ENCODE results near the gene TMEM198. TPM values are rescaled to one million over a fixed set of nuclear protein-coding genes. Genes with fewer than 3 reads are reported as not detected.
A peak's percentile ranks its signal among the peaks of the same experiment; 100 is the strongest.

Gene TMEM198
- total and polyA plus RNA-seq, 12 donors: 3.3 to 16.2 (median 10.2) TPM

DNA sequence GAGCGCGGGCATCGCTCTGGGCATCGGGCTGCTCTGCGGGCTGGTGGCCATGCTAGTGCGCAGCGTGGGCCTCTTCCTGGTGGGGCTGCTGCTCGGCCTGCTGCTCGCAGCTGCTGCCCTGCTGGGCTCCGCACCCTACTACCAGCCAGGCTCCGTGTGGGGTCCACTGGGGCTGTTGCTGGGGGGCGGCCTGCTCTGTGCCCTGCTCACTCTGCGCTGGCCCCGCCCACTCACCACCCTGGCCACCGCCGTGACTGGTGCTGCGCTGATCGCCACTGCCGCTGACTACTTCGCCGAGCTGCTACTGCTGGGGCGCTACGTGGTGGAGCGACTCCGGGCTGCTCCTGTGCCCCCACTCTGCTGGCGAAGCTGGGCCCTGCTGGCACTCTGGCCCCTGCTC lies 3.8 kb downstream of the TMEM198 start:
- H3K9me3 ChIP-seq (replicated peaks in 1 of 3): no peaks in the 10 kb centered on the region
- TF ChIP-seq CTCF (IDR thresholded peaks at IDR 0.05): no peak
- TF ChIP-seq POLR2A (IDR thresholded peaks at IDR 0.05): no peak
- no peak overlapping the region for H3K4me3 ChIP-seq
- no peak for DNase-seq
- no peak overlapping the region for H3K27ac ChIP-seq
- peaks cover 12 to 18% of the 10 kb centered on the region in 2 donors for H3K4me1 ChIP-seq (replicated peaks in 1 of 2)
- H3K36me3 ChIP-seq (replicated peaks in 1 of 2): no peaks in the 10 kb centered on the region
- WGBS, 4 donors: 94 to 96% (median 94%) methylated on average over 11 to 26 of the region's 26 CpGs
- no peaks in the 10 kb centered on the region for H3K27me3 ChIP-seq
- intact Hi-C loops (cut with DNase I): no loop called here

GRCh38 chr2:219548990-219549389 lies 5.2 kb downstream of the TMEM198 start:
- 89 to 98% (median 96%) methylated on average over 14 to 18 of the region's 18 CpGs for WGBS, 4 donors
- intact Hi-C loops (cut with DNase I): no loop called here
- no peak for DNase-seq

DNA sequence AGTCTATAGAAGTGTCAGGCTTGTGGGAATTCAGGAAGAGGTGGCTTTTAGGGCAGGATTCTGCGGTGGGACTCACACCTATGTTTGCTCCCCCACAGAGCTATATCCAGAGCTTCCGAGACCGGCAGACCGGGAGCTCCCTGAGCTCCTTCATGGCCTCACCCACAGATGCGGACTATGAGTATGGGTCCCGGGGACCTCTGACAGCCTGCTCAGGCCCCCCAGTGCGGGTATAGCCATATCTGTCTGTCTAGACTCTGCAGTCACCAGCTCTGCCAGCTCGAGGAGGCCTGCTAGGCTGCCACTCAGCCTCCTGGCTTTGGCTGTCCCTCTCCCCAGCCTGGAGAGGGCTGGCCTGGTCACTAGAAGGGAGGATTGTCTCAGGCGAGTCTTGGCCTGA lies 5.8 kb downstream of the TMEM198 start:
- Histone ChIP-seq H3K27me3 (no peaks in the 10 kb centered on the region), H3K9me3 (replicated peaks in 1 of 3) (no peaks in the 10 kb centered on the region), H3K4me3 (no peak overlapping the region), H3K27ac (no peak overlapping the region), H3K4me1 (replicated peaks in 1 of 2) (peaks cover 14 to 16% of the 10 kb centered on the region in 2 donors), H3K36me3 (replicated peaks in 1 of 2) (no peaks in the 10 kb centered on the region)
- intact Hi-C loops (cut with DNase I): no loop called here
- no peak for DNase-seq
- 91 to 100% (median 93%) methylated on average over 1 to 9 of the region's 9 CpGs for WGBS, 4 donors
- no peak for TF ChIP-seq CTCF (IDR thresholded peaks at IDR 0.05)

More at GRCh38 chr2:219548990-219549389, 5.2 kb downstream of the TMEM198 start:
- H3K4me3 ChIP-seq: no peak overlapping the region
- H3K36me3 ChIP-seq (replicated peaks in 1 of 2): no peaks in the 10 kb centered on the region
- H3K27me3 ChIP-seq: no peaks in the 10 kb centered on the region
- H3K4me1 ChIP-seq (replicated peaks in 1 of 2): peaks cover 14 to 23% of the 10 kb centered on the region in 2 donors
- no peak overlapping the region for H3K27ac ChIP-seq
- no peaks in the 10 kb centered on the region for H3K9me3 ChIP-seq (replicated peaks in 1 of 3)
- no peak for TF ChIP-seq POLR2A (IDR thresholded peaks at IDR 0.05)
- TF ChIP-seq CTCF (IDR thresholded peaks at IDR 0.05): no peak

- H3K27ac ChIP-seq: peak overlapping the region in 3 of 5 donors; percentile 11 to 84 (median 76)
- 1 to 12% (median 10%) methylated on average over 5 to 54 of the region's 54 CpGs for WGBS, 4 donors
- peaks cover 14 to 16% of the 10 kb centered on the region in 2 donors for H3K4me1 ChIP-seq (replicated peaks in 1 of 2)
- TF ChIP-seq POLR2A (IDR thresholded peaks at IDR 0.05): peak in 1 of 2 donors; percentile 39
- no peak for TF ChIP-seq CTCF (IDR thresholded peaks at IDR 0.05)
- no peaks in the 10 kb centered on the region for H3K36me3 ChIP-seq (replicated peaks in 1 of 2)
- peak overlapping the region in 2 of 4 donors; percentile 61 to 62 for H3K4me3 ChIP-seq
- intact Hi-C loops (cut with DNase I): no loop called here
- H3K9me3 ChIP-seq (replicated peaks in 1 of 3): no peaks in the 10 kb centered on the region
- no peaks in the 10 kb centered on the region for H3K27me3 ChIP-seq
- peak; percentile 49 to 93 (median 64) for DNase-seq
Observed at GRCh38 chr2:219551441-219552381, 7.9 kb downstream of the TMEM198 start.
